H9 (cell line): Measurements from ENCODE around the gene F2R. TPM values are rescaled to one million over a fixed set of nuclear protein-coding genes. Genes with fewer than 3 reads are reported as not detected.

ENCODE experiments used
- DNase-seq: peaks from one replicate; pipeline ENCODE4 v3.0.0-alpha.2; 2017
- H2AFZ ChIP-seq: one replicate; pipeline ENCODE4 v1.6.1; 2013; ENCODE audit warnings: mild to moderate bottlenecking, low read length, control low read depth, moderate library complexity
- H2AK5ac ChIP-seq: 2 replicates; pipeline ENCODE4 v1.6.1; 2013; ENCODE audit warnings: low read length, control low read depth, mixed read lengths; ENCODE audit not compliant: insufficient read length
- H2BK120ac ChIP-seq: one replicate; pipeline ENCODE4 v1.6.1; 2013; ENCODE audit warnings: low read depth, mild to moderate bottlenecking, low read length, control low read depth, inconsistent platforms; ENCODE audit not compliant: poor library complexity, severe bottlenecking
- H2BK12ac ChIP-seq: 2 replicates; pipeline ENCODE4 v1.6.1; 2013; ENCODE audit warnings: low read length, control low read depth, mixed read lengths, low read depth; ENCODE audit not compliant: insufficient read length
- H2BK15ac ChIP-seq: 2 replicates; pipeline ENCODE4 v1.6.1; 2013; ENCODE audit warnings: low read depth, low read length, control low read depth
- H2BK20ac ChIP-seq: one replicate; pipeline ENCODE4 v1.6.1; 2013; ENCODE audit warnings: low read depth, mild to moderate bottlenecking, low read length, control low read depth, inconsistent platforms; ENCODE audit not compliant: poor library complexity, severe bottlenecking
- H2BK5ac ChIP-seq: 2 replicates; pipeline ENCODE4 v1.6.1; 2013; ENCODE audit warnings: low read length, control low read depth, mixed read lengths; ENCODE audit not compliant: insufficient read length
- H3K14ac ChIP-seq: 2 replicates; pipeline ENCODE4 v1.6.1; 2013; ENCODE audit warnings: low read length, control low read depth; ENCODE audit not compliant: insufficient read depth
- H3K18ac ChIP-seq: 2 replicates; pipeline ENCODE4 v1.6.1; 2013; ENCODE audit warnings: low read depth, mild to moderate bottlenecking, mixed read lengths, low read length, control low read depth; ENCODE audit not compliant: insufficient read length
- H3K23ac ChIP-seq: 2 replicates; pipeline ENCODE4 v1.6.1; 2013; ENCODE audit warnings: low read length, control low read depth, mixed read lengths, low read depth; ENCODE audit not compliant: insufficient read length
- H3K23me2 ChIP-seq: 2 replicates; pipeline ENCODE4 v1.6.1; 2013; ENCODE audit warnings: low read depth, mild to moderate bottlenecking, mixed read lengths, low read length, control low read depth; ENCODE audit not compliant: insufficient read length, poor library complexity, severe bottlenecking
- H3K27ac ChIP-seq: 2 replicates; pipeline ENCODE4 v1.5.1; 2013; ENCODE audit warnings: low read length, control low read depth, mixed read lengths, low read depth; ENCODE audit not compliant: insufficient read length
- H3K27me3 ChIP-seq: 2 replicates; pipeline ENCODE4 v1.6.1; 2013; ENCODE audit warnings: low read length, control low read depth, inconsistent platforms; ENCODE audit not compliant: insufficient read depth
- H3K4ac ChIP-seq: 2 replicates; pipeline ENCODE4 v1.6.1; 2013; ENCODE audit warnings: low read depth, mild to moderate bottlenecking, control low read depth, inconsistent platforms, low read length, moderate library complexity
- H3K4me1 ChIP-seq: 2 replicates; pipeline ENCODE4 v1.6.1; 2013; ENCODE audit warnings: low read length, control low read depth, inconsistent platforms; ENCODE audit not compliant: insufficient read depth
- H3K4me2 ChIP-seq: 2 replicates; pipeline ENCODE4 v1.6.1; 2013; ENCODE audit warnings: low read length, control low read depth, mixed read lengths; ENCODE audit not compliant: insufficient read length, insufficient read depth
- H3K56ac ChIP-seq: 2 replicates; pipeline ENCODE4 v1.6.1; 2013; ENCODE audit warnings: low read depth, mild to moderate bottlenecking, mixed read lengths, low read length, control low read depth; ENCODE audit not compliant: insufficient read length
- H3K79me1 ChIP-seq: 2 replicates; pipeline ENCODE4 v1.6.1; 2013; ENCODE audit warnings: low read depth, mild to moderate bottlenecking, moderate library complexity, low read length, control low read depth, inconsistent platforms; ENCODE audit not compliant: insufficient read depth, poor library complexity, severe bottlenecking
- H3K79me2 ChIP-seq: 2 replicates; pipeline ENCODE4 v1.6.1; 2013; ENCODE audit warnings: low read length, control low read depth, inconsistent platforms; ENCODE audit not compliant: insufficient read depth
- H3K9ac ChIP-seq: 2 replicates; pipeline ENCODE4 v1.6.1; 2013; ENCODE audit warnings: low read length, control low read depth, mixed read lengths; ENCODE audit not compliant: insufficient read length; ENCODE audit errors: extremely low read depth
- H3K9me3 ChIP-seq: one replicate; pipeline ENCODE4 v1.6.1; 2013; ENCODE audit warnings: low read depth, low read length, inconsistent platforms; ENCODE audit not compliant: control insufficient read depth
- H3T11ph ChIP-seq: one replicate; pipeline ENCODE4 v1.6.1; 2013; ENCODE audit warnings: mild to moderate bottlenecking, low read length, control low read depth, inconsistent platforms
- H4K20me1 ChIP-seq: one replicate; pipeline ENCODE4 v1.6.1; 2013; ENCODE audit not compliant: control insufficient read depth, insufficient read length, insufficient read depth
- H4K5ac ChIP-seq: 2 replicates; pipeline ENCODE4 v1.6.1; 2013; ENCODE audit warnings: low read depth, mild to moderate bottlenecking, mixed read lengths, low read length, control low read depth; ENCODE audit not compliant: insufficient read length
- H4K8ac ChIP-seq: replicated peaks from 2 replicates; pipeline ENCODE4 v1.6.1; 2013; ENCODE audit warnings: low read length, control low read depth, mixed read lengths, low read depth; ENCODE audit not compliant: insufficient read length
- H4K91ac ChIP-seq: 2 replicates; pipeline ENCODE4 v1.6.1; 2013; ENCODE audit warnings: low read depth, mild to moderate bottlenecking, moderate library complexity, mixed read lengths, low read length, control low read depth; ENCODE audit not compliant: insufficient read length
- H3K27ac Mint-ChIP-seq, 3 experiments: 2 replicates in 2 of 3; 3 replicates in 1 of 3; pipeline ENCODE4 v1.8.0; 2020 to 2021; ENCODE audit warnings: mixed read lengths in 3 of 3, mild to moderate bottlenecking in 1 of 3, moderate library complexity in 1 of 3
- H3K27me3 Mint-ChIP-seq: 2 replicates; pipeline ENCODE4 v1.8.0; 2021; ENCODE audit warnings: low read depth, mild to moderate bottlenecking, moderate library complexity, mixed read lengths
- H3K36me3 Mint-ChIP-seq, 3 experiments: 2 replicates in 2 of 3; 3 replicates in 1 of 3; pipeline ENCODE4 v1.8.0; 2020 to 2021; ENCODE audit warnings: low read depth in 3 of 3, mixed read lengths in 3 of 3; ENCODE audit not compliant: insufficient read depth in 1 of 3
- H3K4me1 Mint-ChIP-seq, 2 experiments: 2 replicates each; pipeline ENCODE4 v1.8.0; 2020; ENCODE audit warnings: mixed read lengths in 2 of 2
- H3K4me3 Mint-ChIP-seq, 2 experiments: 2 replicates in 1 of 2; 3 replicates in 1 of 2; pipeline ENCODE4 v1.8.0; 2020 to 2021; ENCODE audit warnings: mild to moderate bottlenecking in 2 of 2, mixed read lengths in 2 of 2, moderate library complexity in 1 of 2
- H3K9me3 Mint-ChIP-seq, 2 experiments: 2 replicates in 1 of 2; 3 replicates in 1 of 2; pipeline ENCODE4 v1.8.0; 2020; ENCODE audit warnings: mild to moderate bottlenecking in 2 of 2, mixed read lengths in 2 of 2, moderate library complexity in 1 of 2
- CTCF ChIP-seq: fragments of 200-600 bp; sonication (generic); conservative IDR thresholded peaks from 3 replicates; pipeline ENCODE4 v1.8.0; 2021; ENCODE audit warnings: antibody characterized with exemption, mild to moderate bottlenecking
- WGBS: extraction: QIAGEN DNeasy Blood & Tissue Kit; methylation state at CpG from one replicate; pipeline ENCODE4 v1.1.7; 2013; ENCODE audit warnings: missing lambda C conversion rate, low lambda C conversion rate, mixed read lengths; ENCODE audit not compliant: insufficient read length; ENCODE audit errors: extremely low coverage; 5-methylcytosine and 5-hydroxymethylcytosine counted together
- total RNA-seq: library from RNA; stranded (reverse); gene quantifications from 2 replicates; pipeline ENCODE4 v1.2.1, GENCODE V29; 2021

F2R gene
- total RNA-seq, 1 experiment from 2014 or later: 14.8 TPM

GRCh38 chr5:76747706-76748105, 31.8 kb downstream of the F2R start:
- H3K4me2 ChIP-seq: no peak overlapping the region
- no peak overlapping the region for H2BK20ac ChIP-seq
- Mint-ChIP-seq H3K27me3 (no peaks in the 10 kb centered on the region), H3K36me3 (no peaks in the 10 kb centered on the region), H3K4me1 (peaks cover 0 to 4% of the 10 kb centered on the region in 2 experiments; a peak in 2 of 4 replicates), H3K27ac (peak overlapping the region in 1 of 3 experiments; percentile 59; a peak in 2 of 7 replicates), H3K4me3 (no peak overlapping the region), H3K9me3 (no peaks in the 10 kb centered on the region)
- no peaks in the 10 kb centered on the region for H3K9me3 ChIP-seq
- H3K27me3 ChIP-seq: no peaks in the 10 kb centered on the region
- no peaks in the 10 kb centered on the region for H3K79me1 ChIP-seq
- no peaks in the 10 kb centered on the region for H4K20me1 ChIP-seq
- H4K5ac ChIP-seq: no peak overlapping the region
- no peak overlapping the region for H2BK15ac ChIP-seq
- no peak overlapping the region for H3T11ph ChIP-seq
- H2BK5ac ChIP-seq: no peak overlapping the region
- H2BK120ac ChIP-seq: no peak overlapping the region
- no CpG with 5 or more reads among the region's 13 CpGs for WGBS
- DNase-seq: no peak
- H4K91ac ChIP-seq: no peak overlapping the region
- H3K23ac ChIP-seq: no peak overlapping the region
- H3K9ac ChIP-seq: no peak overlapping the region
- H2AFZ ChIP-seq: no peak overlapping the region
- no peak overlapping the region for H3K56ac ChIP-seq
- no peak overlapping the region for H2AK5ac ChIP-seq
- H3K4ac ChIP-seq: no peak overlapping the region
- H3K23me2 ChIP-seq: no peaks in the 10 kb centered on the region
- H4K8ac ChIP-seq: no peak overlapping the region
- TF ChIP-seq CTCF: 0 out of 3 replicates have a peak, but pooled peaks have one; percentile 19
- H3K79me2 ChIP-seq: no peaks in the 10 kb centered on the region
- no peak overlapping the region for H3K18ac ChIP-seq
- no peaks in the 10 kb centered on the region for H3K4me1 ChIP-seq
- no peak overlapping the region for H2BK12ac ChIP-seq
- no peak overlapping the region for H3K14ac ChIP-seq
- H3K27ac ChIP-seq: no peak overlapping the region
